Mucosa of descending colon (tissue), 3 donors: ENCODE data around the gene NEK6. TPM values are rescaled to one million over a fixed set of nuclear protein-coding genes. Genes with fewer than 3 reads are reported as not detected.

Experiments
- ATAC-seq: fragments of 200-7000 bp; cut with Tn5 transposase; one replicate; pipeline ENCODE4 v1.9.1; 2020; ENCODE audit warnings: mild to moderate bottlenecking, moderate library complexity
- DNase-seq, 3 donors: peaks; one replicate each; pipeline ENCODE4 v3.0.0-alpha.2; 2020
- H3K36me3 ChIP-seq: fragments of 200-600 bp; one replicate; pipeline ENCODE4 v1.8.0; 2021; ENCODE audit warnings: low read depth, mild to moderate bottlenecking
- H3K4me1 ChIP-seq: fragments of 200-600 bp; one replicate; pipeline ENCODE4 v1.8.0; 2021; ENCODE audit warnings: low read depth, mild to moderate bottlenecking
- H3K4me3 ChIP-seq: fragments of 200-600 bp; one replicate; pipeline ENCODE4 v1.8.0; 2021; ENCODE audit warnings: mild to moderate bottlenecking
- H3K9me3 ChIP-seq: fragments of 200-600 bp; one replicate; pipeline ENCODE4 v1.8.0; 2021; ENCODE audit warnings: mild to moderate bottlenecking
- intact Hi-C, 2 donors: fragments of 100-400 bp; cut with DNase I in 1 of 2; cut with micrococcal nuclease in 1 of 2; formaldehyde crosslinking; loops; one replicate each; pipeline versions ENCODE4 v1.11.0 to v1.11.1; 2022; cut with DNase I, micrococcal nuclease
- total RNA-seq, 3 donors: library from RNA; stranded (reverse); fragmentation: NEBNext Ultra II Directional in 2 of 3; extraction: Animal tissue kit (Norgen Biotek cat#: 25700) in 2 of 3; gene quantifications; one replicate each; pipeline versions ENCODE4 v1.2.1 to v1.2.4, GENCODE V29; 2021 to 2023
- TF ChIP-seq, protein P1 (sequence below): fragments of 200-600 bp; IDR thresholded peaks from one replicate; pipeline ENCODE4 v1.8.0; 2022; ENCODE audit warnings: antibody characterized with exemption, mild to moderate bottlenecking
- donor health status: DM: no; HTN: no; CAD: no; lungs with moderate emphysema.
- donor health status: DM: no; HTN: no; CAD: no.
- donor health status: DM: no; HTN: yes; CAD: no.

The NEK6 gene
- total RNA-seq, 3 donors from 2014 or later, result 41.1 to 65.0 (median 51.8) TPM

DNA sequence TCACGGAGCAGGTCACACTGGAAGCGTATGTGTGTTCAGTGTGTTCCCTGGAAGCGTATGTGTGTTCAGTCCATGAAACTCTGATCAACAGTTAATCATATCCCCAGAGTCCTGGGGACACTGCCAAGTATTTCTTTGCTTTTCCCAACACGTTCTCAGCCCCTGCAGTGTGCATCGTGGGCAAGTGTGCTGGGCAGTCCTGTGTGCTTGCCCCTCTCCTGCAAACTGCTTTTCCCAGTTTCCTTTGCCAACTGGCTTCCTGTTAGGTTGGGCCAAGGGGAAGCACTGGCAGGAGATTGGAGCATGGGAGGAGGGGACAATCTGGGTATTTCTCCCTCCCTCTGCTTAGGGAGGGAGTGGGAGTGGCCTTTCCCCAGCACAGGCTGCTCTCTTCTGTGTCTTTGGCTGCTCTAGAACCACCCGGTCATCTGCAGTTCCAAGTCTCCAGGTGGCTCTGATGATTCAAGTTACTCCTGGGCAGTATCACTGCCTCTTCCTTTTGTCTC lies 36.8 kb upstream of the NEK6 start:
- TF ChIP-seq, protein P1, sequence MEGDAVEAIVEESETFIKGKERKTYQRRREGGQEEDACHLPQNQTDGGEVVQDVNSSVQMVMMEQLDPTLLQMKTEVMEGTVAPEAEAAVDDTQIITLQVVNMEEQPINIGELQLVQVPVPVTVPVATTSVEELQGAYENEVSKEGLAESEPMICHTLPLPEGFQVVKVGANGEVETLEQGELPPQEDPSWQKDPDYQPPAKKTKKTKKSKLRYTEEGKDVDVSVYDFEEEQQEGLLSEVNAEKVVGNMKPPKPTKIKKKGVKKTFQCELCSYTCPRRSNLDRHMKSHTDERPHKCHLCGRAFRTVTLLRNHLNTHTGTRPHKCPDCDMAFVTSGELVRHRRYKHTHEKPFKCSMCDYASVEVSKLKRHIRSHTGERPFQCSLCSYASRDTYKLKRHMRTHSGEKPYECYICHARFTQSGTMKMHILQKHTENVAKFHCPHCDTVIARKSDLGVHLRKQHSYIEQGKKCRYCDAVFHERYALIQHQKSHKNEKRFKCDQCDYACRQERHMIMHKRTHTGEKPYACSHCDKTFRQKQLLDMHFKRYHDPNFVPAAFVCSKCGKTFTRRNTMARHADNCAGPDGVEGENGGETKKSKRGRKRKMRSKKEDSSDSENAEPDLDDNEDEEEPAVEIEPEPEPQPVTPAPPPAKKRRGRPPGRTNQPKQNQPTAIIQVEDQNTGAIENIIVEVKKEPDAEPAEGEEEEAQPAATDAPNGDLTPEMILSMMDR, result no peak
- intact Hi-C loops, result no loop called here
- Histone ChIP-seq H3K4me1 (peaks cover 41% of the 10 kb centered on the region), H3K9me3 (no peaks in the 10 kb centered on the region), H3K36me3 (no peaks in the 10 kb centered on the region), H3K4me3 (no peak overlapping the region)
- peak; percentile 66 for ATAC-seq
- DNase-seq, result peak in 2 of 3 donors; percentile 59 to 76

DNA sequence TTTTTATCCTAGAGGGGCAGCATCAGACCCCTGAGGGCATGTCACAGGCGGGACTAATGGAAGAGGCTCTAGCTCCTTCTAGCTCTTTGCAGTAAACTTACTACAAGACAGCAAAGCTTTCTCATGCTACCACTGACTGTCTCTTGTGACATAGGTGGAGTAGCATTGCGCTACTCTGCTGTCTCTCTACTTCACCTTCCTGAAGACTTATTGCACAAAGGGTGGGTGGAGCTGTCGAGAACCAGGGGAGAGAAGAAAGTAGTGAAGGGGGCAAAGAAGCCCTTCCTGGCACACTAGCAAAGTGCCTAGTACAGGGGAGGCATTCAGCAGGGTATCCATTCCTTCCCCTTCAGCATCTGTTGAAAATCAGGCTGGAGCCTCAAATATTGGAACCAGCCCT lies 36.1 kb upstream of the NEK6 start:
- Histone ChIP-seq H3K4me1 (peaks cover 41% of the 10 kb centered on the region), H3K9me3 (no peaks in the 10 kb centered on the region), H3K36me3 (no peaks in the 10 kb centered on the region), H3K4me3 (no peak overlapping the region)
- TF ChIP-seq, protein P1, result no peak
- ATAC-seq, result no peak
- DNase-seq, result no peak
- intact Hi-C loops, result no loop called here

DNA sequence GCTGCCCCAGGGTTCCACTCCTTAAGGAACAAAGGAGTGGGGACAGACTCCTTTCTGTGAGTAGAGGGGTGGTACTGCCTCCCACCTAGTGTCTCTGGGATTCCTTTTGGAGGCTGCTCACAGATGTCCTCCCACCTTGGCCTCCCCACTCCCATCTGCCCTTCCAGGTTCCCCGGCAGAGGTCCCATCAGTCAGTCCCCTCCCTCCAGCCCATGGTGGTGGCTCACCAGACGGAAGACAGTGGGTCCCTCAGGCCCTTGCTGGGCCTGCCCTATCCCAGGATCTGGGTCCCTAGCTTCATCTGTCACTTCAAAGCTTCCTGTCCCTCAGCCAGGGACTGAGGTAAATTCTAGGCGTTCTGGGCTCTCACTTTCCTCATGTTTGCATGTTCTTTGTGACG lies 35.6 kb upstream of the NEK6 start:
- ATAC-seq, result no peak
- TF ChIP-seq, protein P1, result no peak
- no peak for DNase-seq
- intact Hi-C loops, result no loop called here
- no peaks in the 10 kb centered on the region for H3K9me3 ChIP-seq
- H3K4me3 ChIP-seq, result no peak overlapping the region
- peaks cover 41% of the 10 kb centered on the region for H3K4me1 ChIP-seq
- H3K36me3 ChIP-seq, result no peaks in the 10 kb centered on the region

DNA sequence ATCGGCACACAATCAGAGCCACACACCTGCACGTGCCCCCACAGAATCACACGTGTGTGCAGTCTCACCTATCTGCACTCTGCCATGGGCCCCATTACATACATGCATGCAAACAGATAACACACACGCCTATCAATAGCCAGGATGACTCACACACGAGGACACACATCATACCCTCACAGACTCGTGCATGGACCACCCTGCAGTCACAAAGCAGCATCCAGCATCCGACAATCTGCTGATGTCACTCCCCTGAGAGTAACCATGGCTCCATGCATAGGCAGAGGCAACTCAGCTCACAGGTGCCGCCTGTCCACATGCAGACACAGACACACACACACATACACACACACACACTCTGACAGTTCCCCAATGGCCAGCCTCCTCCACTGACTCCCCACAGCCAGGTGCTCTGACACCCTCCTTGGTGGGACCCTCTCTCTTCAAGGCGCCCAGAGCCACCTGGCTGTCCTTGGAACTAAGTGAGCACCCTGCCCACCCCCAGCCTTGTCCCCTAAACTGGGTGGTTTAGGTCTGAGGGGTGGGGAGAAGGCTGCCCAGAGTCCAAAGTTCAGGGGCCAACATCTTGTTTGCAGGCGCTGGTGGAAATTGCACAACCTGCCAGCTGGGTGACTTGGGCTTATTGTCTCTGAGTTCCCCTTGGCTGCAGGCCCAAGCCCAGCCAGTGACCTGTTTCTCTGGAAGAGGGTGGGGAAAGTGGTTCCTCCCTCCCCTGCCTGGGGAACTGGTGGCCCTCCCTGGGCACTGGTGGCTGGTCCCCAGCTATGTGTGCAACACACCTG lies 34.6 kb upstream of the NEK6 start:
- intact Hi-C loops, result no loop called here
- no peaks in the 10 kb centered on the region for H3K36me3 ChIP-seq
- H3K4me3 ChIP-seq, result no peak overlapping the region
- no peaks in the 10 kb centered on the region for H3K9me3 ChIP-seq
- peaks cover 39% of the 10 kb centered on the region for H3K4me1 ChIP-seq
- DNase-seq (peak; percentile 89 to 96 (median 93)), ATAC-seq (peak; percentile 80)
- TF ChIP-seq, protein P1, result no peak

DNA sequence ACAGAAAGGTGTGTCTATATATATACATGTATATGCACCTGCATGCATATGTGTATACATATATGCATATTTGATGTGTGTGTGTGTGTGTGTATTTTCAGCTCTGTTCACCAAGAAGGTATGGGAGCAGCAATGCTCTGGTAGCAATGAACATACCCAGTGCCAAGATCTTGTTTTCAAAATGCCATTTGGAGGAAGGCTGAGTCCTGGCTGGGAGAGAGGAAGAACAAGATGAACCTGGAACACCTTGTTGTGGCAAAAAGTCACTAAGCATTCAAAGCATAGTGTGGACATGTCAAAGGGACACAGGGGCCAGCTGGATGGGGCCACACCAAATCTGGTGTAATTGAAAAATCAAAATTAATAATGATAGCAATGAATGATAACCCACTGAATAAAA lies 31.8 kb upstream of the NEK6 start:
- DNase-seq (no peak), ATAC-seq (no peak)
- TF ChIP-seq, protein P1, result no peak
- Histone ChIP-seq H3K9me3 (no peaks in the 10 kb centered on the region), H3K4me3 (no peak overlapping the region), H3K4me1 (peaks cover 23% of the 10 kb centered on the region), H3K36me3 (no peaks in the 10 kb centered on the region)
- intact Hi-C loops, result no loop called here
